ENCODE results near the gene SURF2. TPM values are rescaled to one million over a fixed set of nuclear protein-coding genes. Genes with fewer than 3 reads are reported as not detected.

SURF2 gene
- total and polyA plus RNA-seq, 9 of the 15 experiments (the other 6 are each of a cell fraction or from before 2014, with no cell fraction given) = 5.5 to 82.5 (median 21.3) TPM

- TF ChIP-seq ZNF740 (CRISPR knock-in tag; IDR thresholded peaks at IDR 0.05) = 0 out of 2 replicates have a peak, but pooled peaks have one; percentile 42
- TF ChIP-seq ZNF740 (tag; IDR thresholded peaks at IDR 0.05) = peak in 1 of 2 experiments; percentile 89; a peak in 2 of 4 replicates
- TF ChIP-seq RBM15 (IDR thresholded peaks at IDR 0.05; ENCODE audit: insufficient read depth, low read length) = no peak
- TF ChIP-seq KLF16 (IDR thresholded peaks at IDR 0.05) = no peak
- TF ChIP-seq E2F1 (CRISPR knock-in tag; IDR thresholded peaks at IDR 0.05) = peak; percentile 9; the same call in 1 of the 2 replicates
- no peak for TF ChIP-seq ZBTB9 (CRISPR knock-in tag; IDR thresholded peaks at IDR 0.05)
- no peak for TF ChIP-seq BMI1 (IDR thresholded peaks at IDR 0.05; ENCODE audit: low read length)
- no peak for TF ChIP-seq U2AF1 (optimal IDR thresholded peaks at IDR 0.05; ENCODE audit: low read depth, low read length)
- TF ChIP-seq CAMTA2 (CRISPR knock-in tag; conservative IDR thresholded peaks at IDR 0.05) = no peak
- TF ChIP-seq CREB1 (IDR thresholded peaks at IDR 0.05) = no peak
- TF ChIP-seq CREB1 (CRISPR knock-in tag; IDR thresholded peaks at IDR 0.05) = no peak
- TF ChIP-seq, protein P1, sequence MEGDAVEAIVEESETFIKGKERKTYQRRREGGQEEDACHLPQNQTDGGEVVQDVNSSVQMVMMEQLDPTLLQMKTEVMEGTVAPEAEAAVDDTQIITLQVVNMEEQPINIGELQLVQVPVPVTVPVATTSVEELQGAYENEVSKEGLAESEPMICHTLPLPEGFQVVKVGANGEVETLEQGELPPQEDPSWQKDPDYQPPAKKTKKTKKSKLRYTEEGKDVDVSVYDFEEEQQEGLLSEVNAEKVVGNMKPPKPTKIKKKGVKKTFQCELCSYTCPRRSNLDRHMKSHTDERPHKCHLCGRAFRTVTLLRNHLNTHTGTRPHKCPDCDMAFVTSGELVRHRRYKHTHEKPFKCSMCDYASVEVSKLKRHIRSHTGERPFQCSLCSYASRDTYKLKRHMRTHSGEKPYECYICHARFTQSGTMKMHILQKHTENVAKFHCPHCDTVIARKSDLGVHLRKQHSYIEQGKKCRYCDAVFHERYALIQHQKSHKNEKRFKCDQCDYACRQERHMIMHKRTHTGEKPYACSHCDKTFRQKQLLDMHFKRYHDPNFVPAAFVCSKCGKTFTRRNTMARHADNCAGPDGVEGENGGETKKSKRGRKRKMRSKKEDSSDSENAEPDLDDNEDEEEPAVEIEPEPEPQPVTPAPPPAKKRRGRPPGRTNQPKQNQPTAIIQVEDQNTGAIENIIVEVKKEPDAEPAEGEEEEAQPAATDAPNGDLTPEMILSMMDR (IDR thresholded peaks at IDR 0.05 in 2 of 3, conservative IDR thresholded peaks at IDR 0.05 in 1 of 3; ENCODE audit: insufficient read depth in 2 of 3, low read depth in 1 of 3, low read length in 3 of 3) = 0 out of 6 replicates have a peak, but pooled peaks of 1 of the 3 experiments have one; percentile 16
- TF ChIP-seq, protein P2, sequence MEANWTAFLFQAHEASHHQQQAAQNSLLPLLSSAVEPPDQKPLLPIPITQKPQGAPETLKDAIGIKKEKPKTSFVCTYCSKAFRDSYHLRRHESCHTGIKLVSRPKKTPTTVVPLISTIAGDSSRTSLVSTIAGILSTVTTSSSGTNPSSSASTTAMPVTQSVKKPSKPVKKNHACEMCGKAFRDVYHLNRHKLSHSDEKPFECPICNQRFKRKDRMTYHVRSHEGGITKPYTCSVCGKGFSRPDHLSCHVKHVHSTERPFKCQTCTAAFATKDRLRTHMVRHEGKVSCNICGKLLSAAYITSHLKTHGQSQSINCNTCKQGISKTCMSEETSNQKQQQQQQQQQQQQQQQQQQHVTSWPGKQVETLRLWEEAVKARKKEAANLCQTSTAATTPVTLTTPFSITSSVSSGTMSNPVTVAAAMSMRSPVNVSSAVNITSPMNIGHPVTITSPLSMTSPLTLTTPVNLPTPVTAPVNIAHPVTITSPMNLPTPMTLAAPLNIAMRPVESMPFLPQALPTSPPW (CRISPR knock-in tag; IDR thresholded peaks at IDR 0.05) = peak; percentile 86
- no peak for TF ChIP-seq MYNN (IDR thresholded peaks at IDR 0.05)
- no peak for TF ChIP-seq MYNN (CRISPR knock-in tag; IDR thresholded peaks at IDR 0.05)
- TF ChIP-seq, protein P3, sequence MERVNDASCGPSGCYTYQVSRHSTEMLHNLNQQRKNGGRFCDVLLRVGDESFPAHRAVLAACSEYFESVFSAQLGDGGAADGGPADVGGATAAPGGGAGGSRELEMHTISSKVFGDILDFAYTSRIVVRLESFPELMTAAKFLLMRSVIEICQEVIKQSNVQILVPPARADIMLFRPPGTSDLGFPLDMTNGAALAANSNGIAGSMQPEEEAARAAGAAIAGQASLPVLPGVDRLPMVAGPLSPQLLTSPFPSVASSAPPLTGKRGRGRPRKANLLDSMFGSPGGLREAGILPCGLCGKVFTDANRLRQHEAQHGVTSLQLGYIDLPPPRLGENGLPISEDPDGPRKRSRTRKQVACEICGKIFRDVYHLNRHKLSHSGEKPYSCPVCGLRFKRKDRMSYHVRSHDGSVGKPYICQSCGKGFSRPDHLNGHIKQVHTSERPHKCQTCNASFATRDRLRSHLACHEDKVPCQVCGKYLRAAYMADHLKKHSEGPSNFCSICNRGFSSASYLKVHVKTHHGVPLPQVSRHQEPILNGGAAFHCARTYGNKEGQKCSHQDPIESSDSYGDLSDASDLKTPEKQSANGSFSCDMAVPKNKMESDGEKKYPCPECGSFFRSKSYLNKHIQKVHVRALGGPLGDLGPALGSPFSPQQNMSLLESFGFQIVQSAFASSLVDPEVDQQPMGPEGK (CRISPR knock-in tag; IDR thresholded peaks at IDR 0.05; ENCODE audit: borderline replicate concordance) = no peak
- TF ChIP-seq, protein P4, sequence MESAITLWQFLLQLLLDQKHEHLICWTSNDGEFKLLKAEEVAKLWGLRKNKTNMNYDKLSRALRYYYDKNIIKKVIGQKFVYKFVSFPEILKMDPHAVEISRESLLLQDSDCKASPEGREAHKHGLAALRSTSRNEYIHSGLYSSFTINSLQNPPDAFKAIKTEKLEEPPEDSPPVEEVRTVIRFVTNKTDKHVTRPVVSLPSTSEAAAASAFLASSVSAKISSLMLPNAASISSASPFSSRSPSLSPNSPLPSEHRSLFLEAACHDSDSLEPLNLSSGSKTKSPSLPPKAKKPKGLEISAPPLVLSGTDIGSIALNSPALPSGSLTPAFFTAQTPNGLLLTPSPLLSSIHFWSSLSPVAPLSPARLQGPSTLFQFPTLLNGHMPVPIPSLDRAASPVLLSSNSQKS (CRISPR knock-in tag; IDR thresholded peaks at IDR 0.05) = no peak
- no peak for TF ChIP-seq NCOA1 (IDR thresholded peaks at IDR 0.05; ENCODE audit: low read depth)
- TF ChIP-seq POLR2A (conservative IDR thresholded peaks at IDR 0.05) = no peak
- TF ChIP-seq ZNF175 (CRISPR knock-in tag; IDR thresholded peaks at IDR 0.05; ENCODE audit: low read depth) = no peak
Measured at GRCh38 chr9:133347515-133347984, 8.8 kb upstream of the SURF2 start (continued).
